Osteoblast (primary cell): ENCODE results near the gene MMEL1. TPM values are rescaled to one million over a fixed set of nuclear protein-coding genes. Genes with fewer than 3 reads are reported as not detected.

Experiments used
- DNase-seq: peaks from one replicate; pipeline ENCODE4 v3.0.0; 2011; ENCODE audit warnings: low spot score, mixed read lengths; ENCODE audit not compliant: insufficient read length; ENCODE audit errors: missing footprints
- H2AFZ ChIP-seq: 2 replicates; pipeline ENCODE4 v1.6.0; 2011; ENCODE audit warnings: mild to moderate bottlenecking, low read length
- H3K27ac ChIP-seq: 2 replicates; pipeline ENCODE4 v1.5.1; 2011; ENCODE audit warnings: mild to moderate bottlenecking, low read depth, low read length, moderate library complexity
- H3K27me3 ChIP-seq: 2 replicates; pipeline ENCODE4 v1.6.0; 2012; ENCODE audit warnings: mild to moderate bottlenecking, control low read depth, inconsistent platforms, low read length, moderate library complexity; ENCODE audit not compliant: insufficient read depth
- H3K36me3 ChIP-seq: 2 replicates; pipeline ENCODE4 v1.5.1; 2011; ENCODE audit warnings: mild to moderate bottlenecking, low read length, control low read depth, moderate library complexity; ENCODE audit not compliant: insufficient read depth
- H3K4me1 ChIP-seq: 2 replicates; pipeline ENCODE4 v1.5.1; 2011; ENCODE audit warnings: mild to moderate bottlenecking, low read length, control low read depth, moderate library complexity; ENCODE audit not compliant: insufficient read depth
- H3K4me2 ChIP-seq: 2 replicates; pipeline ENCODE4 v1.6.0; 2011; ENCODE audit warnings: mild to moderate bottlenecking, low read length; ENCODE audit not compliant: insufficient read depth
- H3K4me3 ChIP-seq: fragments of 200-600 bp; sonication (generic); 3 replicates; pipeline ENCODE4 v1.5.1; 2012; ENCODE audit warnings: mild to moderate bottlenecking, low read length, inconsistent platforms; ENCODE audit not compliant: insufficient read depth
- H3K79me2 ChIP-seq: 2 replicates; pipeline ENCODE4 v1.6.0; 2012; ENCODE audit warnings: mild to moderate bottlenecking, low read length, control low read depth, inconsistent platforms; ENCODE audit not compliant: insufficient read depth
- H3K9me3 ChIP-seq: 2 replicates; pipeline ENCODE4 v1.5.1; 2011; ENCODE audit warnings: low read depth, low read length, control low read depth
- H4K20me1 ChIP-seq: 2 replicates; pipeline ENCODE4 v1.6.0; 2012; ENCODE audit warnings: mild to moderate bottlenecking, low read length, control low read depth; ENCODE audit not compliant: insufficient read depth
- total RNA-seq: library from RNA; depleted of rRNA; stranded (reverse); fragments of >200 nt; gene quantifications from 2 replicates; pipeline ENCODE4 v1.2.3, GENCODE V29; 2012
- TF ChIP-seq, protein P1 (sequence below): IDR thresholded peaks from 2 replicates; pipeline ENCODE4 v1.5.1; 2011; ENCODE audit warnings: mild to moderate bottlenecking, low read depth, low read length, moderate library complexity; ENCODE audit errors: extremely low read depth

Gene MMEL1
- total RNA-seq, 1 donor: under 0.01 TPM

DNA sequence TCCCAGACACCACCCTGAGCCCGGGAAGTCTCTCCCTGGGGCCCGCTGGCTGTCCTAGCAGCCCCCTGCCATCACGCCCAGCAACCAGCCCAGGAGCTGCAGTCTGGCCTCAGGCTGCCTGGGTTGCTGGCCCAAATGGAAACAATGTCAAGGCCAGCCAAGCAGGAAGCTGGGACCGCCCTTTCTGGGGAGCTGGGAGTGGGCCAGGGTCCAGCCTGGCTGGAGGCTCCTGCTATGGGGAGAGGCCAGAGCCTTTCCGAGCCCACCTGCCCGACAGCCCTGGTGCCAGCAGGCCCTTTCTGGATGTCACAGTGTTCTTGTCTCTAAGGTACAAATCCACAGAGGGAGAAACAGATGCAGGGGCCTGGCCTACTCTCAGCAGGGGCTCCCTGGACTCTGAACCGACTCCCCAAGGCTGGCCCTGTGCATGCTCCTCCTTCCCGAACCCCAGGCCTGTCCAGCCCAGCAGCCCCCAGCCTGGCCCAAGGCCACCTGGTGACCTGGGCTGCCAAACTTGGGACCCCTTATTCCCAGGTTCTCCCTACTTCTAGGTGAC is 1.2 kb upstream of the MMEL1 start:
- Histone ChIP-seq H3K4me2 (no peak overlapping the region), H3K79me2 (no peaks in the 10 kb centered on the region), H3K27ac (no peak overlapping the region), H4K20me1 (no peaks in the 10 kb centered on the region), H3K4me3 (no peak overlapping the region), H3K27me3 (peaks cover 5% of the 10 kb centered on the region), H3K36me3 (no peaks in the 10 kb centered on the region), H2AFZ (no peak overlapping the region), H3K4me1 (no peaks in the 10 kb centered on the region), H3K9me3 (no peaks in the 10 kb centered on the region)
- TF ChIP-seq, protein P1, sequence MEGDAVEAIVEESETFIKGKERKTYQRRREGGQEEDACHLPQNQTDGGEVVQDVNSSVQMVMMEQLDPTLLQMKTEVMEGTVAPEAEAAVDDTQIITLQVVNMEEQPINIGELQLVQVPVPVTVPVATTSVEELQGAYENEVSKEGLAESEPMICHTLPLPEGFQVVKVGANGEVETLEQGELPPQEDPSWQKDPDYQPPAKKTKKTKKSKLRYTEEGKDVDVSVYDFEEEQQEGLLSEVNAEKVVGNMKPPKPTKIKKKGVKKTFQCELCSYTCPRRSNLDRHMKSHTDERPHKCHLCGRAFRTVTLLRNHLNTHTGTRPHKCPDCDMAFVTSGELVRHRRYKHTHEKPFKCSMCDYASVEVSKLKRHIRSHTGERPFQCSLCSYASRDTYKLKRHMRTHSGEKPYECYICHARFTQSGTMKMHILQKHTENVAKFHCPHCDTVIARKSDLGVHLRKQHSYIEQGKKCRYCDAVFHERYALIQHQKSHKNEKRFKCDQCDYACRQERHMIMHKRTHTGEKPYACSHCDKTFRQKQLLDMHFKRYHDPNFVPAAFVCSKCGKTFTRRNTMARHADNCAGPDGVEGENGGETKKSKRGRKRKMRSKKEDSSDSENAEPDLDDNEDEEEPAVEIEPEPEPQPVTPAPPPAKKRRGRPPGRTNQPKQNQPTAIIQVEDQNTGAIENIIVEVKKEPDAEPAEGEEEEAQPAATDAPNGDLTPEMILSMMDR: no peak
- DNase-seq: peak; percentile 87

DNA sequence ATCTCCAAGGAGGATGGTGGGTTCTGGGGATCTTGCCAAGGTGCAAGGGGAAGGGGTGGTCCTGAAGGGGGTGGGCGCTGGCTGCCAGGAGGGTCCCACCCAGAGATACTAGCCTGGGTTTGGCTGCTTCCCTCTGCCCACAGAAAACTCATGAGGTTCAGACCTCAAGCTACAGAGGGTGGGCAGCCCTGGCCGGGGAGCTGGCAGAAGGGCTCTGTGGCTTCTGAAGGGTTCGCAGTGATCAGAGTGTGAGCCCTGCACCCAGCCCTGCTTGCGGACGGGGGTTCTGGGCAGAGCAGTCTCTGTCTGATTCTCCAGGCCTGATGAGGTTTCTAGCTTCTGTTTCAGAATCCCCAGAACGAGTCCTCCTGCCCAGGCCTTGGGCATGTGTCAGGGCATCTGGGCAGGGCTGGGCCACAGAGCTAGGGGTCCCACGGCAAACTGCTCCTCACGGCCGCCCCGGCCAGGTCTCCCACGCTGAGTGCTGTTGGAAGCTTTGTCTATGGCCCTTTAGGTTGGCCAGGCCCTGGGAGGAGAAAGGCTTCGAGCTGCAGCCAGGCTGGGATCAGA is 635 bp upstream of the MMEL1 start:
- Histone ChIP-seq H3K36me3 (no peaks in the 10 kb centered on the region), H4K20me1 (no peaks in the 10 kb centered on the region), H3K4me2 (no peak overlapping the region), H3K27ac (no peak overlapping the region), H3K4me1 (no peaks in the 10 kb centered on the region), H3K9me3 (no peaks in the 10 kb centered on the region), H3K79me2 (no peaks in the 10 kb centered on the region), H3K4me3 (no peak overlapping the region), H3K27me3 (peaks cover 5% of the 10 kb centered on the region), H2AFZ (no peak overlapping the region)
- TF ChIP-seq, protein P1: no peak
- peak; percentile 84 for DNase-seq

DNA sequence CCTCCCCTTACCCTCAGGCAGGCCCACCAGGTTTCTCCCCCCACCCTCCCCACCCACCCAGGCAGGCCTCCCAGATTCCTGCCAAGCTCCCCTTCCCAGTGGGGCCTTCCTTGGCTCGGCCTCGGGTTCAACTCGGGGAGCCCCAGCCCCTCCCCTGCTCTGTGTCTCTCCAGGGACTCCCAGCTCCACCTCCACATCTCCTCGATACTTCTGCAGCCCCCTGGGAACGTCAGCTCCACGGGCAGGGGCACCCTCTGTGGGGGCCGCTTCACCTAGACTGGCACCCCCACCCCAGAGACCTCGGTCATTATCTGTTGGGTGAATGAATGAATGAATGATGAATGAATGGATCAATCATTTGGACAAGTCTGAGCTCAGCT is 775 bp downstream of the MMEL1 start:
- Histone ChIP-seq H3K4me3 (no peak overlapping the region), H3K4me1 (no peaks in the 10 kb centered on the region), H2AFZ (no peak overlapping the region), H3K36me3 (no peaks in the 10 kb centered on the region), H3K27ac (no peak overlapping the region), H3K79me2 (no peaks in the 10 kb centered on the region), H3K4me2 (no peak overlapping the region), H3K27me3 (peaks cover 18% of the 10 kb centered on the region), H3K9me3 (no peaks in the 10 kb centered on the region), H4K20me1 (no peaks in the 10 kb centered on the region)
- TF ChIP-seq, protein P1: no peak
- DNase-seq: peak; percentile 76

DNA sequence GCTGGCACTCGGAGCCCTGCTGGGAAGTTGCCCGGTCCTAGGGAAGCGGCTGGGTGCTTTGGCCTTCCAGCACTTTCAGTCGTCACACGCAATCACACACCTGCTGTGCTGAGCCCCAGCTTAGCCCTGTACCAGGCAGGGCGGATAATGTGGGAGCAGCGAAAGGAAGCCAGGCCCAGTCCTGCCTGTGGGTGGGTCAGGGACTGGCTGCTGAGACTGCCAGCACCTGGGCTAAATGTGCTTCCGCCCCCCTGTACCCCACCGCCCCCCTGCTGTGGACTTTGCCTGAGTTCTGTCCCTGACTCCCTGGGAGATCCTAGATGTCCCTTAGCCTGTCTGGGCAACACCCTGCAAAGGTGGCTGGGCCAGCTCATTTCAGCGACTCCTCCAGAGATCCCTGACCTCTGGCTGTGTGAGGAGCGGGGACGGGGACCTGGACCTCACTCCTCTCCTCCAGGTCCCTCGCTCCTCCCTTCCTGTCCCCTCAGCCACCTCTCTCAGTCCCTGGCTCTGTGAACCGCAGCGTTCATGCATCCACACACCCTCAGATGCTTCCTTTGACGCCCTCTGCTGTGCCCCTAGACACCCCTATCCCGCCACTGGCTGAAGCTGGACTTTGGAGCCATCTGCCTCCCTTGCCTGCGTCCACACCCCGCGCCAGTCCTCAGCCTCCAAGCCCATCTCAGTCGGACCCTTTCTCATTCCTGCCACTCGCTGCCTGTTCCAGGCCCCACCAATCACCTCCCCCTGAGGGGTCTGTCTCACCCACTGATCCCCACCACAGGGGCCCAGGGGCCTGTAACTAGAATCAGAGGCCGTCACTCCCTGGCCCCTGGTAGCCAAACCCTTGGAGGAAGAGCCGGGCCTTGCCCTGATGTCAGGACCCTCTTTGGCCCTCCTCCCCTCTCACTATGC is 1.4 kb downstream of the MMEL1 start:
- no peak overlapping the region for H3K4me3 ChIP-seq
- peak; percentile 69 for DNase-seq
- TF ChIP-seq, protein P1: no peak

More for the DNA sequence above, 1.4 kb downstream of the MMEL1 start:
- H3K9me3 ChIP-seq: no peaks in the 10 kb centered on the region
- H3K36me3 ChIP-seq: no peaks in the 10 kb centered on the region
- H4K20me1 ChIP-seq: no peaks in the 10 kb centered on the region
- no peak overlapping the region for H3K4me2 ChIP-seq
- no peaks in the 10 kb centered on the region for H3K4me1 ChIP-seq
- no peaks in the 10 kb centered on the region for H3K79me2 ChIP-seq
- H2AFZ ChIP-seq: no peak overlapping the region
- H3K27ac ChIP-seq: no peak overlapping the region
- H3K27me3 ChIP-seq: peaks cover 23% of the 10 kb centered on the region
